Mammary epithelial cell (primary cell): ENCODE measurements around the gene CAPN9.

ENCODE experiments used
- EZH2 ChIP-seq: IDR thresholded peaks from 2 replicates; pipeline ENCODE4 v1.6.1; 2012; ENCODE audit warnings: low read length, inconsistent platforms, borderline replicate concordance
- TF ChIP-seq, protein P1 (sequence below), 2 donors: IDR thresholded peaks in 1 of 2; conservative IDR thresholded peaks in 1 of 2; 2 replicates each; pipeline ENCODE4 v1.5.1; 2011 to 2012; ENCODE audit warnings: inconsistent platforms in 2 of 2, low read length in 2 of 2, mild to moderate bottlenecking in 2 of 2, control low read depth in 1 of 2, low read depth in 1 of 2; ENCODE audit not compliant: insufficient read depth in 1 of 2; ENCODE audit errors: extremely low read depth in 1 of 2

DNA sequence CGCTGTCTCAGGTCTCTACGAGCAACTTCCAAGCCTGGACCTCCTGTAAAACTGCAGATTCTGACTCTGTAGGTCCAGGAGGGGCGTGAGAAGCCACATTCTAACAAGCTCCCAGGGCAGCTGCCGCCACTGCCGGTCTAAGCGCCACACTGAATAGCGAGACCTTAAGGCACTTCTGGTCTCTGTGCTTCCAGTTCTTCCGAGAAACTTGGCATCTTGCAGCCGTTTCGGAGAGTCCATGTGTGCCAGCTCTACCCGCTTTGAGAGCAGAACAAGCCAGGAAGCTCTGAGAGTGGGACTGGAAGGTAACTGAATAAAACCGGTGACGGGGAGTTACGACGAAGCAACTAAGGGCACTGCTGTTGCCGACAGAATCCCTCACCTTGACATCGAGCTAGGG, 45.8 kb upstream of the CAPN9 start:
- TF ChIP-seq, protein P1, sequence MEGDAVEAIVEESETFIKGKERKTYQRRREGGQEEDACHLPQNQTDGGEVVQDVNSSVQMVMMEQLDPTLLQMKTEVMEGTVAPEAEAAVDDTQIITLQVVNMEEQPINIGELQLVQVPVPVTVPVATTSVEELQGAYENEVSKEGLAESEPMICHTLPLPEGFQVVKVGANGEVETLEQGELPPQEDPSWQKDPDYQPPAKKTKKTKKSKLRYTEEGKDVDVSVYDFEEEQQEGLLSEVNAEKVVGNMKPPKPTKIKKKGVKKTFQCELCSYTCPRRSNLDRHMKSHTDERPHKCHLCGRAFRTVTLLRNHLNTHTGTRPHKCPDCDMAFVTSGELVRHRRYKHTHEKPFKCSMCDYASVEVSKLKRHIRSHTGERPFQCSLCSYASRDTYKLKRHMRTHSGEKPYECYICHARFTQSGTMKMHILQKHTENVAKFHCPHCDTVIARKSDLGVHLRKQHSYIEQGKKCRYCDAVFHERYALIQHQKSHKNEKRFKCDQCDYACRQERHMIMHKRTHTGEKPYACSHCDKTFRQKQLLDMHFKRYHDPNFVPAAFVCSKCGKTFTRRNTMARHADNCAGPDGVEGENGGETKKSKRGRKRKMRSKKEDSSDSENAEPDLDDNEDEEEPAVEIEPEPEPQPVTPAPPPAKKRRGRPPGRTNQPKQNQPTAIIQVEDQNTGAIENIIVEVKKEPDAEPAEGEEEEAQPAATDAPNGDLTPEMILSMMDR (conservative IDR thresholded peaks at IDR 0.05 in 1 of 2, IDR thresholded peaks at IDR 0.05 in 1 of 2; ENCODE audit: extremely low read depth in 1 of 2, insufficient read depth in 1 of 2, low read depth in 1 of 2, low read length in 2 of 2) = no peak
- no peak for TF ChIP-seq EZH2
